GM12872 (cell line): ENCODE results near the gene DNAJA3.

ENCODE experiments used
- TF ChIP-seq, protein P1 (sequence below): IDR thresholded peaks from 3 replicates; pipeline ENCODE4 v1.5.1; 2011; ENCODE audit warnings: low read depth, mild to moderate bottlenecking, low read length, moderate library complexity; ENCODE audit not compliant: insufficient read depth

DNAJA3 gene

GRCh38 chr16:4500272-4500671, 74.6 kb downstream of the DNAJA3 start:
- TF ChIP-seq, protein P1, sequence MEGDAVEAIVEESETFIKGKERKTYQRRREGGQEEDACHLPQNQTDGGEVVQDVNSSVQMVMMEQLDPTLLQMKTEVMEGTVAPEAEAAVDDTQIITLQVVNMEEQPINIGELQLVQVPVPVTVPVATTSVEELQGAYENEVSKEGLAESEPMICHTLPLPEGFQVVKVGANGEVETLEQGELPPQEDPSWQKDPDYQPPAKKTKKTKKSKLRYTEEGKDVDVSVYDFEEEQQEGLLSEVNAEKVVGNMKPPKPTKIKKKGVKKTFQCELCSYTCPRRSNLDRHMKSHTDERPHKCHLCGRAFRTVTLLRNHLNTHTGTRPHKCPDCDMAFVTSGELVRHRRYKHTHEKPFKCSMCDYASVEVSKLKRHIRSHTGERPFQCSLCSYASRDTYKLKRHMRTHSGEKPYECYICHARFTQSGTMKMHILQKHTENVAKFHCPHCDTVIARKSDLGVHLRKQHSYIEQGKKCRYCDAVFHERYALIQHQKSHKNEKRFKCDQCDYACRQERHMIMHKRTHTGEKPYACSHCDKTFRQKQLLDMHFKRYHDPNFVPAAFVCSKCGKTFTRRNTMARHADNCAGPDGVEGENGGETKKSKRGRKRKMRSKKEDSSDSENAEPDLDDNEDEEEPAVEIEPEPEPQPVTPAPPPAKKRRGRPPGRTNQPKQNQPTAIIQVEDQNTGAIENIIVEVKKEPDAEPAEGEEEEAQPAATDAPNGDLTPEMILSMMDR, result no peak

- TF ChIP-seq, protein P1, result no peak
Measured at GRCh38 chr16:4501071-4501478, 75.4 kb downstream of the DNAJA3 start.

GRCh38 chr16:4505356-4506147, 79.9 kb downstream of the DNAJA3 start:
- TF ChIP-seq, protein P1, result no peak
